GM19372 (cell line): ENCODE measurements around the gene VWA5A.
"Not testable (repeated sequence)": the region's sequence is repeated elsewhere in the genome, so short reads cannot be mapped to it uniquely, and the experiment has no call there.

Source experiments
- ATAC-seq: cut with Tn5 transposase; IDR thresholded peaks from one replicate; pipeline ENCODE4 v1.9.1; 2021; ENCODE audit warnings: mild to moderate bottlenecking, low read depth, moderate library complexity; ENCODE audit not compliant: unreplicated experiment

Gene VWA5A

DNA sequence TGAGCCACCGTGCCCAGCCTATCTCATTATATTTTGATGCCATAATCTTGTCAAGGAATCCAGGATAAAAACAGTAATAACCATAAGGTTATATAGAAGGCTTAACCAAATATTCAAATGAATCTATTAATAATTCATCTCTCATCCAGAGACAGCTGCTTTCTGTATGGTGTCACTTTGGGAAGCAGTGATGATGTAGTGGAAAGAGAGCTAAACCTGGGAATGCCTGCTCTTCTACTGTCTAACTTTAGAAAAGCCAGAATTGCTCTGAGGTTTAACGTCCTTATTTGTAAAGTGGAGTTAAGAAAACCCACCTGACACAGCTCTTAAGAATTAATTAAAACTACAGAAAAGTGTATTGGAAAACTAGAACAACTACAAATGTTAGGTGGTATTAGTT is 38.6 kb downstream of the VWA5A start:
- no peak for ATAC-seq

DNA sequence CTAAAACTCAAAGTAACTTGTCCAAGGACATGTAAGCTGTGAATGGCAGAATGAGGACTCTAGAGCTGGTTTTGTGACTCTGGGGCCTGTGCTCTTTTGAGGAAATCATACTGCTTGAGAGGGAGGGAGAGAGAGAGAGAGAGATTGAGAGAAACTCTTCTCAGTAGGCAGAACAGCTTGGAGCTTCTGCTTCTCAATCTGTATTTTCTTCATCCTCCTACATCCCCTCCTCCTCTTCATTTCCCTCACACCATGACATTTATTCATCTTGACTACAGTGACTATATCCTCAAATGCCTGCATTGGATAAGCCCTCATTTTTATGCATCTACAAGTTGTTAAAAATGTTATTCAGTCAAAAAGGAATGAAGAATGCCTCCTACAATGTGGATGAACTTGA is 44.2 kb downstream of the VWA5A start:
- no peak for ATAC-seq

DNA sequence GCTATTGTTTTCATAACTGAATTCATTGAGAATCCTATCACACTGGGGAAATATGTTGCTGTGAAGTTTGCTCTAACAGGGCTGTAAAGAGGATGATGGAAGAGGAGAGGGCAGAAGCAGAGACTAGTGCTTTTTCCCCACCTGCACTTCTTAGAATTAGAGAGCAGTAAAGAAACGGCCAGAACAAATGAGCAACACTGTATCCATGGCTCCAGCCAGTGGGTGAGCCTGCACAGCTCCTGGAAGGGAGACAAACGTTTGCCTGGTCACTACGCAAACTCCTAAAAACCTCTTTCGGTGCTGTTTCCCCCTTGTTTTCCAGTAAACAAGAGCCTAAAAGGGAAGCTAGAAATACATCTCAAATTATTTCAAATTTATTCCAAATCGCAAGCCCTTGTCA is 45.7 kb downstream of the VWA5A start:
- ATAC-seq: no peak

DNA sequence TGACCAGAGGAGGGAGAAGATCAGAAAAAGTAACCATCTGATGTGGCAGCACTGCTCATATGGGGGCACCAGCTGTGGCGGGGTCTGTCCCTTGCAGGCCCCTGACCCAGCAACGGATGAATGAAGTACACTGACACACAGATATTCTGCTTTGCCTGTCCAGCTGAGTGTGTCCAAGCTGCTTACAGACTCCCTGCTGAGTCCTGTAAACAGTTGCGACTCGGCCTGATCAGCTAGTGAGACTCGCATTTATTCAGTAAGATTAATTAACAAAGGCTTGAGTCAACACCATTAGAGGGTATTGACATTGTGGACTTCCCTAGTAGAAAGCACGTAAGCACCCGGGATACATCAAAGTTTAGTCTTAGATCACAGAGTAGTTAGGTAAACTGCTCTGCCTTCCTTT is 52.6 kb downstream of the VWA5A start:
- ATAC-seq: no peak

DNA sequence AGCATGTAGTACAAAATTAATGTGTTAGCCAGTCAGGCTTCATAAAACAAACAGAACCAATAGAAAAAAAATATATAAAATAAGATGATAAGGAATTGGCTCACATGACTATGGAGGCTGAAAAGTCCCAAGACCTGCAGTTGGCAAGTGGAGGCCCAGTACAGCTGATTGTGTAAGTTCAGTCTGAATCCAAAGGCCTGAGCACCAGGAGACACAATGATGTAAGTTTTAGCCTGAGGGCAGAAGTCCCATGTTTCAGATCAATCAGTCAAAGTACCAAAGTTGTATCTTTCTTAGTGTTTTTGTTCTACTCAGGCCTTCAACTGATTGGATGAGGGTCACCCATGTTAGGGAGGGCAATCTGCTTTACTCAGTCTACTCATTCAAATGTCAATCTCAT is 53.5 kb downstream of the VWA5A start:
- no peak for ATAC-seq

DNA sequence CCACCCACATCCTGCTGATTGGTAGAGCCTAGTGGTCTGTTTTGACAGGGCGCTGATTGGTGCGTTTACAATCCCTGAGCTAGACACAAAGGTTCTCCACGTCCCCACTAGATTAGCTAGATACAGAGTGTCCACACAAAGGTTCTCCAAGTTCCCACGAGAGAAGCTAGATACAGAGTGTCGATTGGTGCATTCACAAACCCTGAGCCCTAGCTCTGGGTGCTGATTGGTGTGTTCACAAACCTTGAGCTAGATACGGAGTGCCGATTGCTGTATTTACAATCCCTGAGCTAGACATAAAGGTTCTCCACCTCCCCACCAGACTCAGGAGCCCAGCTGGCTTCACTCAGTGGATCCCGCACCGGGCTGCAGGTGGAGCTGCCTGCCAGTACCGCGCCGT is 55.1 kb downstream of the VWA5A start:
- not testable (repeated sequence) for ATAC-seq

DNA sequence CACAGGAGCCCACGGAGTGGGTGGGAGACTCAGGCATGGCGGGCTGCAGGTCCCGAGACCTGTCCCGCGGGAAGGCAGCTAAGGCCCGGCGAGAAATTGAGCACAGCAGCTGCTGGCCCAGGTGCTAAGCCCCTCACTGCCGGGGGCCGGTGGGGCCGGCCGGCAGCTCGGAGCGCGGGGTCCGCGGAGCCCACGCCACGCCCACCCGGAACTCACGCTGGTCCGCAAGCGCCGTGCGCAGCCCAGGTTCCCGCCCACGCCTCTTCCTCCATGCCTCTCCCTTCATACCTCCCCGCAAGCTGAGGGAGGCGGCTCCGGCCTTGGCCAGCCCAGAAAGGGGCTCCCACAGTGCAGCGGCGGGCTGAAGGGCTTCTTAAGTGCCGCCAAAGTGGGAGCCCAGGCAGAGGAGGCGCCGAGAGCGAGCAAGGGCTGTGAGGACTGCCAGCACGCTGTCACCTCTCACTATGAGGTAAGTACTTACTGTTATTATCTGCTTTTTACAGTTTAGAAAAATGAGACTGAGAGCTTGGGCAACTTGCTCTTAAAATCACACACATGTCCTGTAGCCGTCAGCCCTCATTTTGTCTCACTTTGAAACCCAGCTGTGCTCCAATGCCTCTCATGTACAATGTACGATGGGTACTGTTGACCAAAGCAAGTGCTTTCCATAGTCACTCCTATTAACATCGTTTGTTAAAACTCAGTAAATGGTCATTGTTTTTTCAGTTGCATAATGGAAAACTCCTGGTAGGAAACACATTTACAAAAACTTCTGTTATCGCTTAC is 55.7 kb downstream of the VWA5A start:
- no peak for ATAC-seq

DNA sequence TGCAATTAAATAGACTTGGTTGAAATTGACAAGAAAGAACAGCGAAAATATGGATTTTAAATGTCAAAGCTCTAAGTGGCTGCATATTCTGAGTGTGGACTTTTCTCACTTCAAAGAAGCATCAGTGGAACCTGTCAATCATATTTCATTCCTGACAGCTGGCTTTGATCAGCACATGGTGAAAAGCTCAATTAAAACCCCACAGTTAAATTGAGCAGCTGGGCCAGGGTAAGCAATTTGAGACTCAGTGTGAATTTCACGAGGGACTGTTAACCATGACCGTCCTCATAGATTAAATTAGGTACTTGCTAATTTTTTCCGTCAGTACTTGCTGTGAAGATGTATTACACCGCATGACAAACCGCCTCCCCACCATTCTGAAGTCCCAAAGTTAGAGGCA is 56.9 kb downstream of the VWA5A start:
- ATAC-seq: no peak

DNA sequence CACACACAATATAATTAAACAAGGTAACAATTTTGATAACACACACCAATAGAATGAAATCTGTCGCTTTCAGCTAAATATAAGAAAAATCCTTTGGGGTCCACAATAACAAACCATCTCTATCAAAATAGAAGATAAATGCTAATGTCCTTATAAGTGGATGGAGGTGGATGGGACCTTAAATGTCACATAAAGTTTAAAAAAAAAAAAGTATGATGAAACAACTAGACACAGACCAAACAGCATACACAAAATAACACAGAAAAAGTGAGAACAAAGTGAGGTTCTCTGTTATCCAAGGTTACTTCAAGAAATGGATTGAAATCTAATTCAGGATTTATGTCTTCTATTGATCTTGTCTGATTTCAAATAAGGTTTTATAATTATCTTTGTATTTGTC is 57.3 kb downstream of the VWA5A start:
- no peak for ATAC-seq

DNA sequence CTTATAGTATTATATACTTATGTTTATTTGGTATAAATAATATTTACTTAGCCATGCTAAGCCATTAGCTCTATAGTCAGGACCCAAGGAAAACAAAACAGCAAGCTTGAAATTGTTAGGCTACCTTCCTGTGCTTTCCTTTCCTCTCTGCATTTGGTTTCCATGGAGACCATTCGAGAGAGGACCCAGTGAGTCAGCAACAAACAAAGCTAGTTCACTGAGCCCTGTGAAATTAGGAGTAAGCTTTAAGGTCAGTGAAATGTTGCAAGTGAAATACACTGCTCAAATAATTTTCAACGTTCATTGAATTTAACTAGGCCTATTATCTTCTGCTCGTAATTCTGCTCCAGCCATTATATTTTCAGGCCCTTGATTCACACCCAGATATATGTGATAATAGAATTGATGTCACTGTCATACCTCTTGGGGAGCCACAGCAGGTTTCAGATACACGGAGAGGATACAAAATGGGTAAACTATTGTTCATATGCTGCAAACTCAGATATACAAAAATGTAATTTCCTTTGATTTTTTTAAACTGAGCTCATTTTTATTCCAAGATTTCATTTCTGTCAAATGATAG is 58.8 kb downstream of the VWA5A start:
- ATAC-seq: no peak

DNA sequence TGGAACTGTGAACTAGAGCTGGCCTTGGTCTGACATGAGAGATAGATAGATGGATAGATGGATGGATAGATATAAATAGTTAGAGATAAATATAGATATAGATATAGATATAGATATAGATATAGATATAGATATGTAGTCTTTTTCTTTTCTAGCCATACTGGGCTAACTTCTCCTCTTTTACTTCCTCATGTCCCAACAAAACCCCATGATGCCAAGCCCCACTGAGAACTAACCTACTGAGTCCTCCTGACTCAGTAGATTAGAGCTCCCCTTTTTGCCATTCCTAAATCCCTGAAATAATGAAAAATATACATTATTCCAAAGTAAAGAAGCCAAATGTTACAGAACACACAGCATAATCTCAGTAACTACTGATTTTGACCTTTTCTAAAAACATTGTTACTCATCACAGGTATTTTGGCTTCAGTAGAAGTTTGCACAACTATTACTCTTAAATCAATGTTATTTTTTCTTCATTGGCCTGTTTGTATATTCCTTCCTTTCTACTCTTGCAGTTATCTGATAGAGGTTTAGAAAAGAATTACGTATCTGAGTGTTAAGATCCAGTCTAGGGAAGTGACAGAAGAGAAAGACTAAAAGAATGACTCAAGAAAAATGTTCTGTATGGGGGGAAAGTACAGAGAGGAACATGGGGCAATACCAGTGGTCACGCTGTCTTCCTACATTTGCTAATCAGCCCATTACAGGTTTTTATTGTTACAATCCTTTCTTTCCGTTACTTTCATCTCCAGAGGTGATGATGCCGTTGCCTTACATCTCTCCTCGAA is 61.9 kb downstream of the VWA5A start:
- no peak for ATAC-seq

DNA sequence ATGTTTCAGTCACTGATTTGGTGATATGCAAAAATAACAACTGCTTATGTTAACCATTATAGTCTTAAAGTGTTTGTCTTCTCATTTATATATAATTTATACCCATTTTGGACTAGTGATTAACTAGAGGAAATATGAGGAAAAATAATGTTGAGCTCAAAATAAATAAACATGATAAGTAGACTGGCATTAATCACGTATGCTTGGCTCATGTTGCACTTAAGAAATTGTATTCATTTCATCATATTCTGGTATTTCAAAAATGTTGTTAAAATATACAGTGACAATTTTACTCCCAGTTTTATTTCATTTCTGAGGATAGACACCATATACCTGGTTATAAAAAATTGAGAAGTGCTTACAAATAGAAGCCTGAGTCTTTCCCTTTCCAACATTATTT is 64.1 kb downstream of the VWA5A start:
- ATAC-seq: no peak

DNA sequence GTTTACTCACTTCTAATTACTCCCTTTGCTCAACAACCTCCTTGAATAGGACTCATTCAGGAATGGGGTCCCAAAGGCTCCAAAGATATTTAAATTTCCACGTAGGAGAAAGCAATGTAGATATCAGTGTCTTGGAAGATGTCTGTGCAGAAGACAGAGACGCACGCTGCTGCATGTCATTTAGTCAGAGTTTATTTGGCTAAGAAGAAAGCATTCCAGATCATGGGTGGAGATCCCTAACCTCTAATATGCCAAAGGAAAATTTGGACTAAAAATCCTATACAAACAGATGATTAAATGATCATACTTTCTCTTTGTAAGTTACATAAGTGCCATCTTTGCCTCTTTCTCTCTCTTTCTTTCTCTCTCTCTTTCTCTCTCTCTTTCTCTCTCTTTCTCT is 67.8 kb downstream of the VWA5A start, which contains the start of gene OR10D3:
OR10D3 (plus strand) TSS at position 278 of the 400 bp plus-strand sequence. CDS start 1,925 bp downstream, outside the sequence.
- no peak for ATAC-seq

DNA sequence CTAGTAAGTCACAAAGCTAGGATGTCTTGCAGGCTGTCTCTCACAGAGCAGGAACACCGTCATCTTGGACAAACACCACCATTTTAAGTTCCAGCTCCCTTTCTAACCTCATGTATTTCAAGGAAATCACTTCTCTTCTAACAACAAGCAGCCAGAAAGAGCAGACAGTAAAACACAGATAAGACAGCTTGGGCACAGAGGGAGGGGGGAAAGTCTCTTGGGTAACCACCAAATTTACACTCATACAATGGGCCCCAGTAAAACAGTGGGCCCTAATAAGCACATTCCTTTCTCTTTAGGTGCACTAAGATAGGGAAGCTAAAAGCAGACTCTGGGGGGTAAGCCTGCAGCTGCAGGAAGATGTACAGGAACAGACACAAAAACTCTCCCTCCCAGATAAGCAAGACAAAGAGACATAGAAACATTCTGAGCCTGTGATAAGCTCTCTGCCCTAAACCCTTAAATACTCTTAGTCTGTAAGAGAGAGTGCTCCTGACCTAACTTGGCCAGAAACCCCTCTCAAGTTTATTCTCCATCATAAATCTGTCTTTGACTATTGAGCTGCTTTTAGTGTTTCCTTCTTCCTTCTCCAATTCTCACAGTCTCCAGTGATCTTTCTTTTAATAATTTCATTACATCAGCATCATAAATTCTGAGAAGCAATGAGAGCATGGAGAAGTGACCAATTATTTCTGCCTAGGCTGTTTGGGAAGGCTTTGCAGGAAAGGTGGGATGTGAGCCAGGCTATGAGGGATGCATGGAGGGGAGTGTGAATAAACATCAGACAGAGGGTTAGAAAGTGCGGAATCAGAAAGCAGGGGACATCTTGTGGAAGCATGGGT is 75.3 kb downstream of the VWA5A start:
- ATAC-seq: no peak

DNA sequence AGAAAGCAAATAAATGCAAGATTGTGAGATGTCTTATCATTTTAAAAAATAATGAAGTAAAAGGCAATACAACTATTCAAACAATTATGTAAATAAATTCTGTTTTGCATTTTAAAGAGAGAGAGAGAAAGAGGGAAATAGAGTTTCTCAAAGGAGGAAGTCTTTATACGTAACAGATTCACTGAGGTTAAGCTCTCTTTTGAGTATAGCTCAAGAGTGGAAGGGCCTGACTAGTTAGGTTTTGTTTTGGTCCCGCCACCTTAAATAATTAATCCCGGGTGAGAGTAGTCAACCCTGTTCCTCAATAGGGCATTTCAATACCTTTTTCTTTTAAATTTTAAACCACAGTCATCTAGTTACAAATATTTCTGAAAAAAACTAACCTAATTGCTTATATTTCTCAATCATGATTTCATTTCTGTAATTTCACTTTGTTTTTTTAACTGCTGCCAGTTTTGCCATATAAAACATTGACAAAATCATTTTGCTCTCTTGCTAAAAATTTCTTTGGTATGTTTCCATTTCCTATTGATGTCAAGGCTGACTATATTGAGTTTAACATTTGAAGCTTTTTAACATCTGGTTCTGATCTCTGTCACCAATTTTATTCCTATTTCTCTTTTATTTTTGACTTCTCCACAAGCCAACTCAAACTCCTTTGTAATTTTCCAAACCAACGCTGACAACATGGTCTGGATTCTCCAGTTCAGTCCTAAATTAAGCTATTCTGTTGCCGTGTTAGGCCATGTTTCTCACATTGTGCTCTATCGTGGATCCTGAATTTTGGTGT is 78.2 kb downstream of the VWA5A start:
- ATAC-seq: peak; percentile 53

DNA sequence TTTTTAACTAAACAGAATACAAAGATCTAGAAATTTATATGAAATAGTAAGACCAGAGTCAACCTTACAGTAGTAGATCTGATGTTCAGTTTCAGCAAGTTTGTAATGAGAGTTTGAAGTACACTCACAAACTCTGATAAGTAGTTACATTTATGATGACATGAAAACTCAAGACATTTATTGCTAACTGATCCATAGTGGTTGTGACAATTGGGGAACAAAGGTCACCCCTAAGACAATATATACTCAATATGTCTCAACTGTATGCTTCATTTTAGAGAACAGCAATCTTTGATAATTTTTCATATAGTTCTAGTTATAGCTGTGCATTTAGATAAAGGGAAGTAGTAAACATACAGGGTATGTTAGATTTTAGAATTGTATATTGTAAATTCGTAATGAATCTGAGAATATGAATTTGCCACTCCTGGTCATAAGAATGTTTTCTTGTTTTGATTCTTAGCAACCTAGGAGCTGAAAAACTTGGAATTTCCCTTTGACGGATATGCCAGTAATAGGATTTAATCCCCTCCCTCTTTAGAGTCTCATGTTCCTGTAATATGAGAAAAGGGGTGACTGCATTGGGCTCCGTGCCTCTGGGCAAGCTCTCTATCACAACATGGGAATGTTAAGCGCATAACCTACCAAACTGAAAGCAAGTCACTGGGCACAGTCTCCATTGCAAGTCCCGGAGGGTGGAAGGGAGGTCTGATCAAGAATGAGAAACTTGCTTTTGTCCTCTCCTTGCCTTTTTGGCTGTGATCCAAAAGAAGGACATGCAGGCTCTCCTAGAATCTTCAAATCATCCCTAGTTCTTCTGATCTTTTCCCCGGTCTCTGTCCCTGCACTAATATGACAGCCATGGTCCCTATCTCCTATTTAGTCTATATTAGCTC is 79.3 kb downstream of the VWA5A start:
- ATAC-seq: no peak

DNA sequence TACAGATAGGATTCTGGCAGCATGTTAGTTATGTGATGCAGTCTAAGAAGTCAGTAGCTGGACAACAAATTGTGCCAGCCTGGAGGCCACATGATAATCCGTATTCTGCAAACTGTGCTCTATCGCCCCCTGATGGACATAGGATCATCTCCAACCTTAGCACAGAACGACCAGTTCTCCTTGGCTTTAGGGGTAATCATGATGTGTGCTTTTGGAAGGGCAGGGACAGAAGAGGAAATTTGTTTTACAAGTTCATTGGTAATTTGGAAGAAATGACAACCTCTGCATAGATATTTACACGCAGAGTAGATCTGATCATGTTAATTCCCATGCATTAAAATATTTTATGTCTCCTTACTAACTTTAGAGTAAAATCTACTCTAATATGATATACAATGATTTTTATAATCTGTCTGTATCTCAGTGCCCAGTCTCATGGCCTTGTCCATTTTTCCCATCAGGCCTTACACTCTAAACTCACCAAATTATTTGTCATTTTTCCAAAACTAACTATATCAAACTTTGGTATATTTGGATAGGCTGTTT is 80.0 kb downstream of the VWA5A start:
- peak; percentile 81 for ATAC-seq
